Stimulated activated CD8-positive, alpha-beta memory T cell treated with anti-CD3 and anti-CD28 coated beads, Interleukin-15, amount 100 ng/mL, for 1 hour (primary cell): ENCODE measurements around the gene PAK6.

Experiments
- DNase-seq: peaks from one replicate; pipeline ENCODE4 v3.0.0-alpha.2; 2020; ENCODE audit warnings: low read depth

Gene PAK6

DNA sequence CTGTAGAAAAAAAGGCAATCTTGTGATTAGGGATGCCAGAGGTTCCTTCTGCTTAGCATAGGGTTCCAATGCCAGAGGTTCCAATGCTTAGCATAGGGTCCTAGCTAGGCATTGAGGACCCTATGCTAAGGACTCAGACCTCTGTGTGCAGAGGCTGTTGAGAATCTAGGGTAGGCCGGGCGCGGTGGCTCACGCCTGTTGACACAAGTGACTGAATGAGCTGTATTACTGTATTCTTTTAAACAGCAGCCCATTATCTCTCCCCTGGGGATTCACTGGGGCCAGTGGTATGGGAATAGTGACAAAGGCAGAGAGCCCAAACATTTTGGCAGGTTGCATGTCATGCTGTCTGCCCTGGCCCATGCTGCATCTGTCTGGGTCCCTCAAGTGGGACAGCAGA, 16.2 kb downstream of the PAK6 start:
- DNase-seq, result no peak

DNA sequence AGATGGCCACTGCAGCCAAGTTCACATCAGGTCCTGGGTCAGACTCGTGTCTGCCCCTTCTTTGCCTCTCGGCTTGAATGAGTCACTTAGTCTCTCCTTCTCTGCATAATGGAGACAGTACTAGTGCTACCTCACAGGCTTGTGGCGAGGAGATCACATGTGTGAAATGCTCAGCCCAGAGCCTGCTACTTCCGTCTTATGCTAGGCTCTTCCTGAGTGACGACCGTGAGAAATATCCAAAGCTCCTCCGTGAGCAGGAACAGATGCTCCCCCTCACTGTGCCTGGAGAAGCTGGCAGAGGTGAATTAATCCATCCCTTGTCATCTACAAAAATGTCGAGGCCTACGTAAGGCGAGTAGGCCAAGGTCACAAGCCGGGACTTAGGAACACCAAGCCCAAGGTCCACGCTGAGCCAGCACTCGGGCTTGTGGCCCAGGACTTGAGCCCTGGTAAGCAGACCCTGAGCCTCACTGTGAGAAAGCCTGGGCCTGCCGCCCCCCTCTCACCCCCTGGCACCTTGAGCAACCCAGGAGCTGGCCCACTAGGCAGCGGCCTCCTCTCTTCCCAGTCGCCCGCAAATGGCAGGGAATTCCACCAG, 17.9 kb downstream of the PAK6 start:
- no peak for DNase-seq

DNA sequence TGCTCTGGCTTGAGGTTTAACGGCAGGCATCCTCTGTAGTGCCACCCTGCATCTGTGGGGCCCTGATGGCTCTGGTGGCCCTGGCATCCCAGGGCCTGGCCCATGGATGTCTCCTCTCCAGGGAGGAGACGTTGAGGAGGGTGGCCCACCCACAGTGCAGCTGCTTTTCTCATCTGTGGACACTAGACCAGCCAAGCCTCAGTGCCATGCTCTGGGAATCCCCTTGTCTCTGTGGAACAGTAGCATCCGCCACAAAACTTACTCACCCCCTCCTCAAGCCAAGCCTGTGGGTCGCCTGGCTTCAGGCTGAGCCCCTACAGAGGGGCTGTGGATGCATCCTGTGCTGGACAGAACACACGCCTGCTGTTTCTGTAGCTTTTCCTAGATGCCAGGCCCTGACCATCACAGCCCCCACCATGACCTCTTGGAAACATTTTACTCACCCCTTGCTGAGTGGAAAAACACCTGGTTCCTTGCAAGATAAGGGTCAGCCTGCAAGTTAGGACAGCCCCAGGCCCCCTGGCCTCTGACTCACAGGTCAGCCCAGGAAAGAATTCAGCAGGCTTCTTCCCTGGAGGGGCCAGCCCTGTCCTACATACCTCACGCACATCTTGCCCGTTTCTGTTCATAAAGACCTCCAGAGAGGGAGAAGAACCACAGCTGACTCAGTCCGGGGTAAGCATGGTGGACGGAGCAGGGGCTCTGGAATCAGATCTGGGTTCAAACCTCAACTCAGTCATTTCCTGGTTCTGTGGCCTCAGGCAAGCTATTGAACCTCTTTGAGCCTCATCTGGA, 19.0 kb downstream of the PAK6 start:
- no peak for DNase-seq

DNA sequence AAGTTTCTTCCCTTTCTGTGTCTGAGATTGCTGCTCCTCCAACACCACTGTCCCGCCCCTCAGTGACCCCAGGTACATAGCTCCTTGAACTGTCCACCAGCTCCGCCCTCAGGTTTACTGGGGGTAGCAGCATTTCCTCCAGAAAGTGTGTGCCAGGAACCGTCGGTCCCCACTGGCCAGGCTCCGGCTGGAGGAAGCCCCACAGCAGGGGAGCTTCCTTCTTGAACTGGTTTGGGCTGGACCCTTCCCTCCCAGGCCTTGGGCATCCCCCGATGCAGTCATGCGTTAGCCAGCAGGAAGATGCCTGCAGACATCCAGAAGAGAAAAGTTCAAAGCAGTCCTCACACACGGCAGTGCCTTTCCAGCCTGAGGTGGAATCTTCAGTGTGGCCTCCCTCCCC, 19.7 kb downstream of the PAK6 start:
- DNase-seq, result no peak

DNA sequence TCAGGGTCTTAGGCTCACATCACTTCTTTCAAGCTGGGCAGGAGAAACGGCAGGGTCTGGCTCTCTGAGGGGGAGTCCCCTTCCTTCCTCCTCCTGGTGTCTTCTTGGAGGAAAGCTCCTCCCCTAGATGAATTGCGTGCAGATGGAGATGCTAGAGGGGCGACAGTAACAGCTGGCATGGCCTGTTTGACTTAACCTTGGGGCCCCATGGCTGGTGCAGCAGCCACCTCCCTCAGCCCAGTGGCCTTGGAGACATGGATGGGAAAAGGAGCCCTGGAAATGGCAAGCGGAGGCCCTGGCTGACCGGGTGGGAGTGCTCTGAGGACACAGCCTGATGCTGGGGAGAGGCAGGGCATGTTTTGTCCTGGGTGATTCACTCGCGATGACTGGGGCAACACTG, 20.2 kb downstream of the PAK6 start:
- no peak for DNase-seq

DNA sequence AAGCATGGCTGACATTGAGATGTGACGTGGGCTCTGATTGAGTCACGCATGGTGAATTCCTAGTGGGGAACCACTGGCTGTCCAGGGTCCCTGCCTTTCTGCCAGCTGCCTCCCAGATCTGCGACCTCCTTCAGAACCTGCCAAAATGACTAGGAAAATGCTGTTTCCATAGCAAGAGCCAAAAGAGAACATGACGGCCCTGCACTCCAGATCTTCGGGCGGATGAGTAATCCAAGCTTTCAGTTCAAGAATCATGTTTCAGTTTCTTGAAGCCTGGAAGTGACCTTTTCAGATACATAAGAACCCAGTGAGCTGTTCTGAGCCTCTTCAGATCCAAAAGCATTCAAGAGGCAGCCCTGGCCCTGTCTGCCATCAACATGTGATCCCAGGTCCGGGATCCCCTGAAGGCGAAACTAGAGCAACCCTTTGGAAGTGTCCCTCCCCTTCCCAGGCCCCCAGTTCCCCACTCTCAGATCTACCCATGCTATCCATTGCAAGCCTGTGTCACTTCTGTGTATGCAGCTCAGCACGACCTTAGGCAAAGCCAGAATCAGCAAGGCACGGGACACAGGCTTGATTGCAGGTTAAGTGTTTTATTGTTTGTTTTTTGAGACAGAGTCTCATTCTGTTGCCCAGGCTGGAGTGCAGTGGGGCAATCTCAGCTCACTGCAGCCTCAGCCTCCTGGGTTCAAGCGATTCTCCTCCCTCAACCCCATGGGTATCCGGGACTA, 24.3 kb downstream of the PAK6 start:
- DNase-seq, result no peak

DNA sequence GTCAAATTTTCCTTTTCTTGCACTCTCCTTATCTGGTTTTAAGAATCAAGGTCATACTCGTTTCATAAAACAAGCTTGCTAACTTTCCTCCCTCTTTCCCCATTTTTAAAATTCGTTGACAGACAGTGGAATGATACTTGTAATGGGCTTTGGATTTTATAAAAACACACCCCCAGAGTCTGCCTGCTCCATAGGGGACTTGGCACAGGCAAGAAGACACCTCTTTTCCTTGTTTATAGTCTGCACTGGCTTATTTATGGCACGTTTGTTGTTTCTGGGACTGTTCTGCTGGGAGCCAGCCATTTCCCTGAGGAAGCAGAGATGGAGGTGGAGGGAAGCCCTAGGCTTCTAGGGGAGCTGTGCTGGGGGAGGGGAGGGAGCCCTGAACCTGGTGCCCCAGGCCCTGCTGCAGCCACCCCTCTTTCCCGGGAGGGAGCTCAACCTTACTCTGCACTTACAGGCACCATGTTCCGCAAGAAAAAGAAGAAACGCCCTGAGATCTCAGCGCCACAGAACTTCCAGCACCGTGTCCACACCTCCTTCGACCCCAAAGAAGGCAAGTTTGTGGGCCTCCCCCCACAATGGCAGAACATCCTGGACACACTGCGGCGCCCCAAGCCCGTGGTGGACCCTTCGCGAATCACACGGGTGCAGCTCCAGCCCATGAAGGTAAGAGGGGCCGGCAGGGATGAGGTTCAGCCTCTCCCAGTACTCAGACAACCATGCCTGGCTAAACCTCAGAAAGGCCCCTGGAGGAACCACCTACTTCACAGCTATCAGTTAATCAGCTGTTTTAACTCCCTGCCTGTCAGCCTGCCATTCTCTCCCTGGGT, 25.7 kb downstream of the PAK6 start:
- no peak for DNase-seq

DNA sequence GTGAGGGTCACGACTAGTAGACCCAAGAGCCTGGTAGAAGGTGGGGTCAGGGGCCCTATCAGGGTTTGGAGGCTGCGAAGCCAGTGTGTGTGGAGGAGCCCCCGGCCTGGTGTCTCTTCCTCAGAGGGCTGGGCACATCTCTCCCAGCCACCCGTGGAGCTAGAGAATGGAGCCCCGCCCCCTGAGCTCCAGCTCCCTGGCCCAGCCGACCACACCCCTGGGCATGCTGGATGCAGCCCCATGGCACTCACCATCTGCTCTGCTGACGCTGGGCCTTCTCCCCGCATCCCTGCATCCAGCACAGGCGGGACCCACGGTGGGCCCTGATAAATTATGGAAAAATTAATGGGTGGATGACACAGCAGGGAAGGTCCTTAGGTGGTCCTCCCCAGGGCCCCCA, 26.5 kb downstream of the PAK6 start:
- no peak for DNase-seq

DNA sequence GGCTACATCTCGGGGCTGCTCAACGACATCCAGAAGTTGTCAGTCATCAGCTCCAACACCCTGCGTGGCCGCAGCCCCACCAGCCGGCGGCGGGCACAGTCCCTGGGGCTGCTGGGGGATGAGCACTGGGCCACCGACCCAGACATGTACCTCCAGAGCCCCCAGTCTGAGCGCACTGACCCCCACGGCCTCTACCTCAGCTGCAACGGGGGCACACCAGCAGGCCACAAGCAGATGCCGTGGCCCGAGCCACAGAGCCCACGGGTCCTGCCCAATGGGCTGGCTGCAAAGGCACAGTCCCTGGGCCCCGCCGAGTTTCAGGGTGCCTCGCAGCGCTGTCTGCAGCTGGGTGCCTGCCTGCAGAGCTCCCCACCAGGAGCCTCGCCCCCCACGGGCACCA, 27.0 kb downstream of the PAK6 start:
- DNase-seq, result no peak

DNA sequence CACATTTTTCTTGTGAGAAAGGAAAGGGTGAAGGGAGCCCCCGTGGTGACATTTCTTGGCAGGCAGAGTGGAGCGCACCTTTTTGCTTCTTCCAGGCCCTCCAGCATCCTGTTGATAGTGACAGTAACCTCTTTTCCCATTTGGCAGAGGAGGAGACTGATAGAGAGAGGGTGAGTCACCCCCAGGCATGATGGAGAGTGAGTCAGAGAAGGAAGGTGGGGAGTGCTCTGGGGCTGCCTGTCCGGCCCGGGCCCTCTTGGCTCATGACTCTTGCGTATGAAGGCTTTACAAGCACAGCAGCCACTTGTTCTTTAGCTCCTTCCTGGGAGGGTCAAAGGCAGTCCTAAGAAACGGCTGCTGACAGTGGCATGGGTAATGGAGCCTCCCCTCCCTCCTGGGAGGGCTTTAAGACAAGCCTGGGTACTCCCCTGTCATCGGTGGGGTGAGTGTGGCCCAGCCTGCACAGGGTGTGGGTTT, 28.0 kb downstream of the PAK6 start:
- DNase-seq, result no peak

DNA sequence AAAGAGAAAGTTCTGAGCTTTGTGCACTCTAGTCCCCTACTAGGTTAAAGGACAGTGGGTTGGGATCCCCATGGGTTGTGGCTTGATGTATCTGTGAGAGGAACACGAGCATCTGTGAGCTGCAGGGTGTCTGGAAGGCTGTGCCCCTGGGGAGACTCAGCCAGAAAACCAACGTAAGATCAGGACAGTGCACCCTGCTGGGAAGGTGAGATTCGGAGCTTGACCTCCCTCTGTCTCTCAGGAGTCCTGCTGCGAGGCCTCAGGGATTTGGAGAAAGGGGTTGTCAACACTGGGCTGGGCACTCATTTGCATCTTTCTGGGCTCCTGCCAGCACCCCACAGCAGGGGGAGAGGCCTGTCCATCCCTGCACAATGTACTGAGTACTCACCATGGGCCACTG, 28.8 kb downstream of the PAK6 start:
- no peak for DNase-seq

DNA sequence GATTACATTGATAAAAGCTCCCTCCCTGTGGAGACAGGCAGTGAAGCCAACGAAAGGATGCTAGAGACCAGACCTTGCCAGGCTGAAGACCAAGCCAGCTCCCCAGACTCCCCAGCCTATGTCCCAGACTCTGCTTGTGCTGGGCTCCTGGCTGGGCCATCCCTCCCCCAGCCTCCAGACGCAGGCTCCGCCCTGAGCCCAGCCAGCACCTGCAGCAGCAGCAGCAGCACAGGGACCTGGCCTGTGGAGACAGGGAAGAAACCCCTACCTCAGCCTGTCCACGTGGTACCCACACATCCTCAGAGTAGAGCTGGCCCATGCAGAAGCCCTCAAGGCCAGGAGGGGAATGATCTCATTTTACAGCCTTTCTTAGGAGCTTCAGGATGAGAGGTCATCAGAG, 30.7 kb downstream of the PAK6 start:
- DNase-seq, result no peak

DNA sequence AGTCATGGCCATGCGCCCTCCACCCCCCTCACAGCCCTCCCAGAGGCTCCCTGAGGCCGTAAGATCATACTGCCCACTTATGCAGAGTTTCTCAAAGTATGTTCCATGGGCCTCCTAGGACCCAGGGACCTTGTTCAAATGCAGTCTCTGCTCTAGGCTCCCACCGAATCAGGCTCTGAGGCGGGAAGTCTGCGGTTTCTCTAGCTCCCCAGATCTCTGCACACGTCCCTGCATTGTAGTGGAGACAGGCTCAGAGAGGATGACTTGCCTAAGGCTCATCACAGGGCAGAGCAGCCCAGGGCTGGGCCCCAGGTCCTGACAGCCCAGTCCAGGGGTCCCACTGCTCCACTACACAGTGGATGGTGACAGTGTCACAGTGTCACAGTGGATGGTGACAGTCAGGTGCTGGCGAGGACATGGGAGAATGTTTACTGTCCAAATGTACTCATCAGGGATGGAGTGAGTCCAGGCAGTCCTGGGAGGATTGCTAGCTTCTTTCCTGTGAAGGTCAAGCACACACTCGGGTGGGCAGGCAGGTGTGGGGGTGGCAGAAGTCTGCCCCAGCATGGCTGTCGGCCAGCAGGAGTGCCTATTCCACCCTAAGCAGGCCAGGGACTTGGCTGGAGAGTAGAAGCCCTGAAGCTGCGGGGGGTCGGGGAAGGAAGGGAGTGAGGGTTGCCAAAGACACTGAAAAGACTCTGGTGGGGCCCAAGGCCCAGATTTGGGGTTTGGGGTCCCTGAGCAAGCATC, 31.6 kb downstream of the PAK6 start:
- DNase-seq, result no peak

DNA sequence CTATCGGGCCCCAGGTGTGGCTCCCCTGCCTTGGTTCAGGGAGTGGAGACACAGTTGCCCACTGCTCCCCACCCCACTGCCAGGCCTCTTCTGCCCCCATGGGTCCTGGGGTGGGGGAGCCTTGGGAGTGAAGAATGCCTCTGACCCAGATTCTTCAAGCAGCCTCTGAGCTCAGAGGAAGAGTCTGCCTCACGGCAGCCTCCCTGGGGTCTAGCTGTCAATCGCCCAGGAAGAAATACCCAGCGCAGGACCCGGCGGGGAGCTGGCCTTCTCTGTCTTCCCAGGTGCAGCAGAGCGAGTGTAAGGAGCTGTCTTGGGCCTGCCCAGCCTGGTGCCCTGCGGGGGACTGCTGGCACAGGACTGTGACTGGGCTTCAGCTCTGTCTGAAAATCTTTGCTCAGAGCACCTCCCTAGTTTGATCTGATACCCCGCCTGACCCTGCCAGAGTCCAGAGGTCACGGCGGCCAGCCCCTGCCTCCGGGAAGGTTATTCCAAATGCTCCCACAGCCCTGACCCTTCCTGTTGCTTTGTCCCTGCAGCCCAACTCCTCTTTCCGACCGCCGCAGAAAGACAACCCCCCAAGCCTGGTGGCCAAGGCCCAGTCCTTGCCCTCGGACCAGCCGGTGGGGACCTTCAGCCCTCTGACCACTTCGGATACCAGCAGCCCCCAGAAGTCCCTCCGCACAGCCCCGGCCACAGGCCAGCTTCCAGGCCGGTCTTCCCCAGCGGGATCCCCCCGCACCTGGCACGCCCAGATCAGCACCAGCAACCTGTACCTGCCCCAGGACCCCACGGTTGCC, 33.0 kb downstream of the PAK6 start:
- no peak for DNase-seq

DNA sequence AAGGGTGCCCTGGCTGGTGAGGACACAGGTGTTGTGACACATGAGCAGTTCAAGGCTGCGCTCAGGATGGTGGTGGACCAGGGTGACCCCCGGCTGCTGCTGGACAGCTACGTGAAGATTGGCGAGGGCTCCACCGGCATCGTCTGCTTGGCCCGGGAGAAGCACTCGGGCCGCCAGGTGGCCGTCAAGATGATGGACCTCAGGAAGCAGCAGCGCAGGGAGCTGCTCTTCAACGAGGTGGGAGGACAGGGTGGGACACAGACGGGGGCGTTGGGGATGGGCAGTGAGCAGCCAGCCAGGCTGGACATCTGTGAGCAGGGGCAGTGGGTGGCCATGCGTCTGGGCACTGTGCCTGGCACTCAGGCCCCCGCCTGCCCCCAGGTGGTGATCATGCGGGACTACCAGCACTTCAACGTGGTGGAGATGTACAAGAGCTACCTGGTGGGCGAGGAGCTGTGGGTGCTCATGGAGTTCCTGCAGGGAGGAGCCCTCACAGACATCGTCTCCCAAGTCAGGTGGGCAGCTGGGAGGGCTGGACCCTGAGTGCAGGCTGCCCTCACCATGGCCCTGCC, 33.7 kb downstream of the PAK6 start:
- no peak for DNase-seq

DNA sequence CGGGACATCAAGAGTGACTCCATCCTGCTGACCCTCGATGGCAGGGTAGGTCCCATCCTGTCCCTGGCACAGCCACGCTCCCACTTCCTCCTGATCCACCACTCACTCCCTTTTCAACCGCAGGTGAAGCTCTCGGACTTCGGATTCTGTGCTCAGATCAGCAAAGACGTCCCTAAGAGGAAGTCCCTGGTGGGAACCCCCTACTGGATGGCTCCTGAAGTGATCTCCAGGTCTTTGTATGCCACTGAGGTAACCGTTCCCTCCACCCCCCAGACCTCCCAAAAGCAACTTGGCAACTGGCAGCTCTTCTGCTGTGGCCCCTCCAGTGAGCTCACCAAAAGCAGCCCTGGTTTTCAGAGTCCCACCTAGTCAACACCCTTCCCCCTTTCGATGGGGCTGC, 34.6 kb downstream of the PAK6 start:
- DNase-seq, result no peak

DNA sequence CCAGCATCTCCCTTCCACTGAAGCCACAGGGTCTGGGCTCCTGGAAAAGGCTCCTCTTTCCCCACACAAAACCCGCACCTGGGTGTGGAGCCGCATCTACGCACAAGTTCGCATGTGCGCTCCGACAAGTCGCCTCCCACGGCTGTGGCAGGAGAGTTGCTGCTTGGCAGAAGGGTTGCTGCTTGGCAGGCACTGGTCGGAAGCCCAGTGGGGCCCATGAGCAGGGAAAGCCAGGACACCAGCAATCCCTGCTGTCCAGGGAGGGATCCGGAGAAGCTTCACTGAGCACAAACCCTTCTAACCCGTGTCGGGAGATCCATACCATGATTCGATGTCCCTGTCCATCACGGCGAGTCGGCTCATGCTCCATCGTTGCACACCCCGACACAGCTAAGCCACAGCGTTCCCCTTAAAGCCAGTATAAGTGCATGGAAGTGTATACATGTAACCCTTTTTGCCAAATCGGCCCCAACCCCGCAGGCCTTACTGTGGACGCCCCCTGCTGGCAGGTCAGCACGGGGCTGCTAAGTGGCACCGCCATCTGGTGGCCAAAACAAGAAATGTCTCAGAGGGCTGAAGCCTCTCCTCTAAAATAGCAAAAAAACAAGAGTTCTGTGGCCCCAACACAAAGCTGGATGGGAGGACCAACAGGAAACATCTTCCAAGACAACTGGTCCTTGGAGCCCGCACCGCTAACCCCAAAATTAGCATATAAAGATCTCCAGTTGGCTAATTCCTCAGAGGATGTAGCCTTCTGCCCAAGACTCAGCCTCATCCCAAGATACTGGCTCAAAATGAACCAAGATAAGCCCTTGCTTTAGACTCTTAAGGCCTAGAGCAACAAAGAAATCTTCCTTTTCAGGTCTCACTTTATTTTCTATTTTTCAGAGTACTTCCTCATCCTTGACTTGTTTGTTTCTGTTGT, 35.7 kb downstream of the PAK6 start:
- peak; percentile 79 for DNase-seq

DNA sequence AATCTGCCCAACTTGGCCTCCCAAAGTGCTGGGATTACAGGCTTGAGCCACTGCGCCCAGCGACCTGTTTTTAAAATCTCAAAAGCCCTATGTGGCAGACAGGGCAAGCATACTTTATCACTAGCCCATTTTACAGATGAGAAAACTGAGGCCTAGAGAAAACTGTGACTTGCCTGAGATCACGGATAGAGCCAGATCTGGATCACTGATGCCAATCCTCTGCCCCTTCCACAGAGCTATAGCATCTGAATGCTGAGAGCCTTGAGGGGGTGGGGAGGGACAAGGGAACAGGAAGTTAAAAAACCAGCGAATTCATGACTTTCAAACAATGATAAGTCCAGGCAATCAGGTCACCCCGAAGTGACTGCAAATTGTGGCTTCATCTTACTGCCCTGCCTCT, 36.7 kb downstream of the PAK6 start:
- DNase-seq, result no peak

DNA sequence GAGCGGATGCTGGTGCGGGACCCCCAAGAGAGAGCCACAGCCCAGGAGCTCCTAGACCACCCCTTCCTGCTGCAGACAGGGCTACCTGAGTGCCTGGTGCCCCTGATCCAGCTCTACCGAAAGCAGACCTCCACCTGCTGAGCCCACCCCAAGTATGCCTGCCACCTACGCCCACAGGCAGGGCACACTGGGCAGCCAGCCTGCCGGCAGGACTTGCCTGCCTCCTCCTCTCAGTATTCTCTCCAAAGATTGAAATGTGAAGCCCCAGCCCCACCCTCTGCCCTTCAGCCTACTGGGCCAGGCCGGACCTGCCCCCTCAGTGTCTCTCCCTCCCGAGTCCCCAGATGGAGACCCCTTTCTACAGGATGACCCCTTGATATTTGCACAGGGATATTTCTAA, 37.1 kb downstream of the PAK6 start:
- DNase-seq, result no peak
